Gastroesophageal sphincter (tissue), 3 donors: ENCODE data around the gene MARS1.

Experiments
- EP300 ChIP-seq: sonication (generic); formaldehyde crosslinking; IDR thresholded peaks from one replicate; pipeline ENCODE4 v1.6.1; 2017; ENCODE audit warnings: antibody characterized with exemption, mild to moderate bottlenecking
- POLR2A ChIP-seq, 2 donors: fragments of 450-650 bp; IDR thresholded peaks; one replicate each; pipeline ENCODE4 v1.6.1; 2017; ENCODE audit warnings: antibody characterized with exemption in 2 of 2, mild to moderate bottlenecking in 2 of 2, moderate library complexity in 1 of 2
- POLR2AphosphoS5 ChIP-seq: sonication (generic); formaldehyde crosslinking; IDR thresholded peaks from one replicate; pipeline ENCODE4 v1.6.1; 2017; ENCODE audit warnings: antibody characterized with exemption
- TF ChIP-seq, protein P1 (sequence below), 4 experiments: fragments of 200-600 bp in 2 of 4; fragments of 450-650 bp in 2 of 4; sonication (generic) in 1 of 4; IDR thresholded peaks; one replicate each; pipeline ENCODE4 v1.5.1; 2017 to 2019; ENCODE audit warnings: antibody characterized with exemption in 4 of 4, mild to moderate bottlenecking in 2 of 4, moderate library complexity in 2 of 4

DNA sequence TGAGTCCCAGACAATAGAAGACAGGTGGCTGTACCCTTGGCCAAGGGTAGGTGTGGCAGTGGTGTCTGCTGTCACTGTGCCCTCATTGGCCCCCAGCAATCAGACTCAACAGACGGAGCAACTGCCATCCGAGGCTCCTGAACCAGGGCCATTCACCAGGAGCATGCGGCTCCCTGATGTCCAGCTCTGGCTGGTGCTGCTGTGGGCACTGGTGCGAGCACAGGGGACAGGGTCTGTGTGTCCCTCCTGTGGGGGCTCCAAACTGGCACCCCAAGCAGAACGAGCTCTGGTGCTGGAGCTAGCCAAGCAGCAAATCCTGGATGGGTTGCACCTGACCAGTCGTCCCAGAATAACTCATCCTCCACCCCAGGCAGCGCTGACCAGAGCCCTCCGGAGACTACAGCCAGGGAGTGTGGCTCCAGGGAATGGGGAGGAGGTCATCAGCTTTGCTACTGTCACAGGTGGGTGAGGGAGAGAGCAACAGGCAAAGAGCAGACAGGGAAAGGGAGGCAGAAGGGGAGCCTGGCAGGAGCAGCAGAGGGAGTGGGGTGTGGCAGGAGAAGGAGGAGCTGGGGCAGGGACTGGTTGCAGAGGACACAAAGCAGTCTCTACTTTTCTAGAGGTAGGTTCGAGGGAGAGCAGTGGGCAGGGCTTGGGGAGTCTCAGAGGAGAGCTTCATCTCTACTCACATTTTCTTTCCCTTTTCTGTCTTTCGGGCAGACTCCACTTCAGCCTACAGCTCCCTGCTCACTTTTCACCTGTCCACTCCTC, 32.3 kb upstream of the MARS1 start:
- TF ChIP-seq, protein P1, sequence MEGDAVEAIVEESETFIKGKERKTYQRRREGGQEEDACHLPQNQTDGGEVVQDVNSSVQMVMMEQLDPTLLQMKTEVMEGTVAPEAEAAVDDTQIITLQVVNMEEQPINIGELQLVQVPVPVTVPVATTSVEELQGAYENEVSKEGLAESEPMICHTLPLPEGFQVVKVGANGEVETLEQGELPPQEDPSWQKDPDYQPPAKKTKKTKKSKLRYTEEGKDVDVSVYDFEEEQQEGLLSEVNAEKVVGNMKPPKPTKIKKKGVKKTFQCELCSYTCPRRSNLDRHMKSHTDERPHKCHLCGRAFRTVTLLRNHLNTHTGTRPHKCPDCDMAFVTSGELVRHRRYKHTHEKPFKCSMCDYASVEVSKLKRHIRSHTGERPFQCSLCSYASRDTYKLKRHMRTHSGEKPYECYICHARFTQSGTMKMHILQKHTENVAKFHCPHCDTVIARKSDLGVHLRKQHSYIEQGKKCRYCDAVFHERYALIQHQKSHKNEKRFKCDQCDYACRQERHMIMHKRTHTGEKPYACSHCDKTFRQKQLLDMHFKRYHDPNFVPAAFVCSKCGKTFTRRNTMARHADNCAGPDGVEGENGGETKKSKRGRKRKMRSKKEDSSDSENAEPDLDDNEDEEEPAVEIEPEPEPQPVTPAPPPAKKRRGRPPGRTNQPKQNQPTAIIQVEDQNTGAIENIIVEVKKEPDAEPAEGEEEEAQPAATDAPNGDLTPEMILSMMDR (IDR thresholded peaks at IDR 0.05), result no peak
- TF ChIP-seq POLR2A (IDR thresholded peaks at IDR 0.05) (no peak), POLR2AphosphoS5 (no peak), EP300 (no peak)
